B cell (primary cell): ENCODE results near the gene PLEK2. TPM values are rescaled to one million over a fixed set of nuclear protein-coding genes. Genes with fewer than 3 reads are reported as not detected.
"Not testable (repeated sequence)": the region's sequence is repeated elsewhere in the genome, so short reads cannot be mapped to it uniquely, and the experiment has no call there.

Source experiments
- ATAC-seq: fragments of 200-7000 bp; cut with Tn5 transposase; one replicate; pipeline ENCODE4 v1.10.0; 2021; ENCODE audit warnings: low read depth, mild to moderate bottlenecking, moderate number of reproducible peaks, moderate library complexity
- CTCF ChIA-PET: fragments of 350-600 bp; sonication (Branson Sonifier 250); formaldehyde crosslinking; loops from one replicate; lab custom pipeline; 2021; ENCODE audit warnings: antibody characterized with exemption, inconsistent platforms; lab: Charles Lee
- POLR2A ChIA-PET: fragments of 350-600 bp; sonication (Branson Sonifier 250); formaldehyde crosslinking; loops from one replicate; lab custom pipeline; 2021; ENCODE audit warnings: antibody characterized with exemption; lab: Charles Lee
- DNase-seq: peaks from one replicate; pipeline ENCODE4 v3.0.0; 2013
- H2AFZ ChIP-seq: 2 replicates; pipeline ENCODE4 v1.6.1; 2012; ENCODE audit warnings: mild to moderate bottlenecking, low read depth, low read length; ENCODE audit not compliant: insufficient read depth, poor library complexity, severe bottlenecking
- H3K27ac ChIP-seq, 2 donors: 1 replicate in 1 of 2; 2 replicates in 1 of 2; pipeline ENCODE4 v1.5.1; 2012 to 2013; ENCODE audit warnings: low read length in 2 of 2, mild to moderate bottlenecking in 2 of 2, moderate library complexity in 1 of 2
- H3K27me3 ChIP-seq, 4 experiments: fragments of 200-600 bp in 1 of 4; sonication (generic) in 1 of 4; replicated peaks in 1 of 4; 1 replicate in 2 of 4; 2 replicates in 2 of 4; pipeline versions ENCODE4 v1.6.1 to v1.7.0; 2013 to 2016; ENCODE audit warnings: low read length in 3 of 4, mild to moderate bottlenecking in 2 of 4, mixed read lengths in 1 of 4, moderate library complexity in 1 of 4; ENCODE audit not compliant: insufficient read depth in 4 of 4, control insufficient read depth in 3 of 4; ENCODE audit errors: control extremely low read depth in 1 of 4
- H3K36me3 ChIP-seq, 2 experiments: replicated peaks in 1 of 2; 1 replicate in 1 of 2; 2 replicates in 1 of 2; pipeline versions ENCODE4 v1.6.1 to v1.7.1; 2013; ENCODE audit warnings: low read length in 1 of 2; ENCODE audit not compliant: insufficient read depth in 2 of 2, control insufficient read depth in 1 of 2; ENCODE audit errors: control extremely low read depth in 1 of 2, extremely low read depth in 1 of 2
- H3K4me1 ChIP-seq, 2 donors: fragments of 200-600 bp in 1 of 2; sonication (generic) in 1 of 2; 1 replicate in 1 of 2; 2 replicates in 1 of 2; pipeline versions ENCODE4 v1.5.1 to v1.6.1; 2013 to 2017; ENCODE audit warnings: low read length in 2 of 2; ENCODE audit not compliant: control insufficient read depth in 2 of 2, insufficient read depth in 2 of 2
- H3K4me2 ChIP-seq: replicated peaks from 2 replicates; pipeline ENCODE3; 2012; ENCODE audit warnings: mild to moderate bottlenecking, low read depth, low read length; ENCODE audit not compliant: poor library complexity, severe bottlenecking
- H3K4me3 ChIP-seq, 5 experiments: fragments of 200-600 bp in 1 of 5; sonication (generic) in 1 of 5; 1 replicate in 3 of 5; 2 replicates in 2 of 5; pipeline versions ENCODE4 v1.5.1 to v1.7.0; 2011 to 2016; ENCODE audit warnings: low read length in 4 of 5, mild to moderate bottlenecking in 4 of 5, low read depth in 2 of 5, control low read depth in 1 of 5, moderate library complexity in 1 of 5; ENCODE audit not compliant: insufficient read depth in 1 of 5; ENCODE audit errors: control extremely low read depth in 1 of 5, extremely low read depth in 1 of 5
- H3K79me2 ChIP-seq: fragments of 200-600 bp; sonication (generic); one replicate; pipeline ENCODE4 v1.6.0; 2016; ENCODE audit warnings: low read length; ENCODE audit not compliant: control insufficient read depth, insufficient read depth
- H3K9ac ChIP-seq: fragments of 200-600 bp; sonication (generic); 2 replicates; pipeline ENCODE4 v1.6.1; 2017; ENCODE audit warnings: mild to moderate bottlenecking, low read length, moderate library complexity
- H3K9me3 ChIP-seq, 3 donors: one replicate each; pipeline versions ENCODE4 v1.6.1 to v1.7.1; 2013; ENCODE audit warnings: low read length in 2 of 3; ENCODE audit not compliant: control insufficient read depth in 2 of 3, insufficient read depth in 1 of 3; ENCODE audit errors: control extremely low read depth in 1 of 3
- H4K20me1 ChIP-seq: 2 replicates; pipeline ENCODE4 v1.6.0; 2012; ENCODE audit warnings: mild to moderate bottlenecking, low read length; ENCODE audit not compliant: insufficient read depth, control insufficient read depth, poor library complexity, severe bottlenecking
- H3K27ac Mint-ChIP-seq: one replicate; pipeline ENCODE4 v1.8.0; 2021; ENCODE audit warnings: mixed read lengths
- H3K27me3 Mint-ChIP-seq: one replicate; pipeline ENCODE4 v1.8.0; 2021; ENCODE audit warnings: mixed read lengths
- H3K4me1 Mint-ChIP-seq: one replicate; pipeline ENCODE4 v1.8.0; 2021; ENCODE audit warnings: mixed read lengths
- H3K4me3 Mint-ChIP-seq: one replicate; pipeline ENCODE4 v1.8.0; 2021; ENCODE audit warnings: mixed read lengths
- H3K9me3 Mint-ChIP-seq: one replicate; pipeline ENCODE4 v1.8.0; 2022; ENCODE audit warnings: mixed read lengths; ENCODE audit not compliant: insufficient read depth
- EZH2 ChIP-seq: IDR thresholded peaks from 2 replicates; pipeline ENCODE4 v1.6.1; 2012; ENCODE audit warnings: borderline replicate concordance, low read depth, mild to moderate bottlenecking, moderate library complexity, low read length; ENCODE audit not compliant: insufficient read depth, poor library complexity, severe bottlenecking
- WGBS: methylation state at CpG from one replicate; pipeline ENCODE4 v1.1.5; 2013; ENCODE audit warnings: missing lambda C conversion rate; ENCODE audit not compliant: insufficient coverage; 5-methylcytosine and 5-hydroxymethylcytosine counted together
- intact Hi-C: fragments of 100-400 bp; cut with micrococcal nuclease; formaldehyde crosslinking; loops from one replicate; pipeline ENCODE4 v1.10.0; 2022
- polyA plus RNA-seq: library from polyadenylated mRNA; depleted of rRNA; stranded (reverse); fragments of >200 nt; gene quantifications from 2 replicates; pipeline ENCODE4 v1.2.3, GENCODE V29; 2012
- total RNA-seq, 2 donors: library from RNA; stranded (reverse); fragments of 120-200 nt in 1 of 2; gene quantifications; 1 replicate in 1 of 2; 2 replicates in 1 of 2; pipeline versions ENCODE4 v1.2.3 to v1.2.4, GENCODE V29; 2013 to 2022
- TF ChIP-seq, protein P1 (sequence below): fragments of 200-600 bp; IDR thresholded peaks from one replicate; pipeline ENCODE4 v1.8.0; 2022; ENCODE audit warnings: antibody characterized with exemption, mild to moderate bottlenecking

PLEK2 gene
- total and polyA plus RNA-seq, 2 donors (not counting 1 experiment from before 2014, with no cell fraction given), result not detected

GRCh38 chr14:67416085-67416484 lies 4.1 kb upstream of the PLEK2 start:
- TF ChIP-seq EZH2, result no peak
- TF ChIP-seq, protein P1, sequence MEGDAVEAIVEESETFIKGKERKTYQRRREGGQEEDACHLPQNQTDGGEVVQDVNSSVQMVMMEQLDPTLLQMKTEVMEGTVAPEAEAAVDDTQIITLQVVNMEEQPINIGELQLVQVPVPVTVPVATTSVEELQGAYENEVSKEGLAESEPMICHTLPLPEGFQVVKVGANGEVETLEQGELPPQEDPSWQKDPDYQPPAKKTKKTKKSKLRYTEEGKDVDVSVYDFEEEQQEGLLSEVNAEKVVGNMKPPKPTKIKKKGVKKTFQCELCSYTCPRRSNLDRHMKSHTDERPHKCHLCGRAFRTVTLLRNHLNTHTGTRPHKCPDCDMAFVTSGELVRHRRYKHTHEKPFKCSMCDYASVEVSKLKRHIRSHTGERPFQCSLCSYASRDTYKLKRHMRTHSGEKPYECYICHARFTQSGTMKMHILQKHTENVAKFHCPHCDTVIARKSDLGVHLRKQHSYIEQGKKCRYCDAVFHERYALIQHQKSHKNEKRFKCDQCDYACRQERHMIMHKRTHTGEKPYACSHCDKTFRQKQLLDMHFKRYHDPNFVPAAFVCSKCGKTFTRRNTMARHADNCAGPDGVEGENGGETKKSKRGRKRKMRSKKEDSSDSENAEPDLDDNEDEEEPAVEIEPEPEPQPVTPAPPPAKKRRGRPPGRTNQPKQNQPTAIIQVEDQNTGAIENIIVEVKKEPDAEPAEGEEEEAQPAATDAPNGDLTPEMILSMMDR, result no peak
- Histone ChIP-seq H3K9me3 (no peaks in the 10 kb centered on the region), H3K4me3 (no peak overlapping the region), H3K27me3 (peaks cover 0 to 13% (median 5%) of the 10 kb centered on the region in 4 experiments), H4K20me1 (no peaks in the 10 kb centered on the region), H3K36me3 (no peaks in the 10 kb centered on the region), H3K9ac (no peak overlapping the region), H3K79me2 (no peaks in the 10 kb centered on the region), H3K4me1 (peaks cover 15 to 17% of the 10 kb centered on the region in 2 donors), H2AFZ (no peak overlapping the region), H3K27ac (no peak overlapping the region), H3K4me2 (no peak overlapping the region)
- no peak overlapping the region for H3K27ac Mint-ChIP-seq
- no peak overlapping the region for H3K4me3 Mint-ChIP-seq
- POLR2A ChIA-PET, result no interaction called here
- 85% methylated on average over 6 of the region's 8 CpGs for WGBS
- intact Hi-C loops, result no loop called here
- DNase-seq (no peak), ATAC-seq (no peak)
- H3K9me3 Mint-ChIP-seq, result no peaks in the 10 kb centered on the region
- CTCF ChIA-PET, result interaction anchor here (0.6 to 23.4 kb wide), 4 partner anchors 12 to 1054 kb away, joined by 3 to 863 read pairs (median 18); no protein-coding TSS in a partner anchor
- H3K4me1 Mint-ChIP-seq, result peaks cover 18% of the 10 kb centered on the region
- H3K27me3 Mint-ChIP-seq, result peaks cover 17% of the 10 kb centered on the region

GRCh38 chr14:67415610-67416009 lies 3.6 kb upstream of the PLEK2 start:
- not testable (repeated sequence) for H3K9me3 Mint-ChIP-seq
- no CpG with 5 or more reads among the region's 5 CpGs for WGBS
- peaks cover 15 to 17% of the 10 kb centered on the region in 2 donors for H3K4me1 ChIP-seq

More at GRCh38 chr14:67415610-67416009, 3.6 kb upstream of the PLEK2 start:
- ATAC-seq, H3K9ac ChIP-seq, H3K36me3 ChIP-seq, H3K4me3 ChIP-seq, POLR2A ChIA-PET, intact Hi-C loops, H3K79me2 ChIP-seq, H3K9me3 ChIP-seq, DNase-seq, H3K27ac Mint-ChIP-seq, H3K27ac ChIP-seq, H3K4me2 ChIP-seq, H4K20me1 ChIP-seq, H2AFZ ChIP-seq, H3K4me3 Mint-ChIP-seq: not testable (repeated sequence)
- H3K27me3 ChIP-seq, result peaks cover 0 to 16% (median 5%) of the 10 kb centered on the region in 4 experiments
- peaks cover 22% of the 10 kb centered on the region for H3K27me3 Mint-ChIP-seq
- H3K4me1 Mint-ChIP-seq, result peaks cover 18% of the 10 kb centered on the region
- CTCF ChIA-PET, result interaction anchor here (7.1 to 23.4 kb wide), 2 partner anchors 12 to 162 kb away, joined by 32 to 863 read pairs; no protein-coding TSS in a partner anchor
